Spinal cord (tissue), 10 donors: ENCODE measurements around the gene TCF7L2. TPM values are rescaled to one million over a fixed set of nuclear protein-coding genes. Genes with fewer than 3 reads are reported as not detected.
A peak's percentile ranks its signal among the peaks of the same experiment; 100 is the strongest.

Experiments used
- DNase-seq, 6 donors: peaks; one replicate each; pipeline versions ENCODE4 v3.0.0 to v3.0.0-alpha.2; 2013 to 2015; ENCODE audit warnings: low spot score in 6 of 6, low read depth in 4 of 6
- H3K27ac ChIP-seq: one replicate; pipeline ENCODE4 v1.5.1; 2013; ENCODE audit warnings: low read depth, low read length, control low read depth
- H3K27me3 ChIP-seq: one replicate; pipeline ENCODE4 v1.6.1; 2013; ENCODE audit warnings: low read length; ENCODE audit not compliant: control insufficient read depth, insufficient read depth
- H3K36me3 ChIP-seq: one replicate; pipeline ENCODE4 v1.6.1; 2013; ENCODE audit warnings: low read length; ENCODE audit not compliant: control insufficient read depth, insufficient read depth
- H3K4me1 ChIP-seq: one replicate; pipeline ENCODE4 v1.6.1; 2013; ENCODE audit warnings: low read length; ENCODE audit not compliant: control insufficient read depth, insufficient read depth
- H3K4me3 ChIP-seq: one replicate; pipeline ENCODE4 v1.5.1; 2013; ENCODE audit warnings: low read depth, low read length, control low read depth
- H3K9me3 ChIP-seq: one replicate; pipeline ENCODE4 v1.6.1; 2013; ENCODE audit warnings: low read length; ENCODE audit not compliant: control insufficient read depth, insufficient read depth
- WGBS: methylation state at CpG from one replicate; pipeline ENCODE4 v1.1.5; 2013; ENCODE audit warnings: missing lambda C conversion rate; ENCODE audit not compliant: insufficient coverage; 5-methylcytosine and 5-hydroxymethylcytosine counted together
- polyA plus RNA-seq, 2 donors: library from polyadenylated mRNA; unstranded; fragments of 120-200 nt; gene quantifications; one replicate each; pipeline ENCODE4 v1.2.1, GENCODE V29; 2013; ENCODE audit not compliant: insufficient read length in 2 of 2
- total RNA-seq, 2 donors: library from RNA; depleted of rRNA in 1 of 2; stranded (reverse); fragments of 120-200 nt in 1 of 2; fragments of >200 nt in 1 of 2; gene quantifications; one replicate each; pipeline versions ENCODE4 v1.2.3 to v1.2.4, GENCODE V29; 2013 to 2014
- donor health status: healthy.

The TCF7L2 gene
- total and polyA plus RNA-seq, 4 donors = 12.9 to 75.5 (median 36.6) TPM

- Histone ChIP-seq H3K27me3 (no peaks in the 10 kb centered on the region), H3K36me3 (no peaks in the 10 kb centered on the region), H3K9me3 (no peaks in the 10 kb centered on the region), H3K27ac (no peak overlapping the region), H3K4me3 (no peak overlapping the region), H3K4me1 (peaks cover 47% of the 10 kb centered on the region)
- no CpG with 5 or more reads among the region's 5 CpGs for WGBS
- DNase-seq = no peak
These were observed 106.0 kb downstream of the TCF7L2 start for GRCh38 chr10:113056030-113056429.

GRCh38 chr10:113056441-113057021, 106.5 kb downstream of the TCF7L2 start:
- H3K4me1 ChIP-seq = peaks cover 52% of the 10 kb centered on the region
- WGBS = 78% methylated on average over 4 of the region's 10 CpGs
- DNase-seq = no peak
- no peak overlapping the region for H3K4me3 ChIP-seq
- H3K27me3 ChIP-seq = no peaks in the 10 kb centered on the region
- H3K27ac ChIP-seq = no peak overlapping the region
- no peaks in the 10 kb centered on the region for H3K36me3 ChIP-seq
- H3K9me3 ChIP-seq = no peaks in the 10 kb centered on the region

GRCh38 chr10:113057948-113058522, 108.0 kb downstream of the TCF7L2 start:
- no peaks in the 10 kb centered on the region for H3K9me3 ChIP-seq
- peaks cover 51% of the 10 kb centered on the region for H3K4me1 ChIP-seq
- H3K27ac ChIP-seq = peak overlapping the region; percentile 80
- H3K36me3 ChIP-seq = no peaks in the 10 kb centered on the region
- WGBS = 21% methylated on average over 5 of the region's 6 CpGs
- peak in 3 of 6 donors; percentile 32 to 77 (median 64) for DNase-seq
- no peaks in the 10 kb centered on the region for H3K27me3 ChIP-seq
- no peak overlapping the region for H3K4me3 ChIP-seq

- peaks cover 53% of the 10 kb centered on the region for H3K4me1 ChIP-seq
- no peaks in the 10 kb centered on the region for H3K9me3 ChIP-seq
- peak overlapping the region; percentile 80 for H3K27ac ChIP-seq
- peak in 2 of 6 donors; percentile 67 to 82 for DNase-seq
- 12% methylated on average over 12 of the region's 19 CpGs for WGBS
- no peaks in the 10 kb centered on the region for H3K27me3 ChIP-seq
- peak overlapping the region; percentile 10 for H3K4me3 ChIP-seq
- H3K36me3 ChIP-seq = no peaks in the 10 kb centered on the region
These were observed 108.7 kb downstream of the TCF7L2 start for GRCh38 chr10:113058523-113059370.

GRCh38 chr10:113059371-113059780, 109.3 kb downstream of the TCF7L2 start:
- peak overlapping the region; percentile 80 for H3K27ac ChIP-seq

GRCh38 chr10:113060201-113061053, 110.4 kb downstream of the TCF7L2 start:
- DNase-seq = no peak
- 48% methylated on average over 11 of the region's 15 CpGs for WGBS

More at GRCh38 chr10:113059371-113059780, 109.3 kb downstream of the TCF7L2 start:
- peak in 4 of 6 donors; percentile 48 to 85 (median 73) for DNase-seq
- WGBS = 4% methylated on average over 7 of the region's 8 CpGs
- H3K4me1 ChIP-seq = peaks cover 51% of the 10 kb centered on the region
- H3K9me3 ChIP-seq = no peaks in the 10 kb centered on the region
- H3K4me3 ChIP-seq = peak overlapping the region; percentile 10
- H3K27me3 ChIP-seq = no peaks in the 10 kb centered on the region
- no peaks in the 10 kb centered on the region for H3K36me3 ChIP-seq

GRCh38 chr10:113061054-113061430, 111.0 kb downstream of the TCF7L2 start:
- peak overlapping the region; percentile 80 for H3K27ac ChIP-seq
- H3K4me3 ChIP-seq = no peak overlapping the region
- no peaks in the 10 kb centered on the region for H3K27me3 ChIP-seq
- no peak for DNase-seq
- H3K4me1 ChIP-seq = peaks cover 51% of the 10 kb centered on the region
- no peaks in the 10 kb centered on the region for H3K9me3 ChIP-seq
- H3K36me3 ChIP-seq = no peaks in the 10 kb centered on the region
- WGBS = 49% methylated on average over 4 of the region's 7 CpGs

More at GRCh38 chr10:113060201-113061053, 110.4 kb downstream of the TCF7L2 start:
- peak overlapping the region; percentile 80 for H3K27ac ChIP-seq
- H3K36me3 ChIP-seq = no peaks in the 10 kb centered on the region
- H3K4me1 ChIP-seq = peaks cover 51% of the 10 kb centered on the region
- no peak overlapping the region for H3K4me3 ChIP-seq
- no peaks in the 10 kb centered on the region for H3K27me3 ChIP-seq
- H3K9me3 ChIP-seq = no peaks in the 10 kb centered on the region

GRCh38 chr10:113061557-113061956, 111.5 kb downstream of the TCF7L2 start:
- Histone ChIP-seq H3K4me1 (peaks cover 50% of the 10 kb centered on the region), H3K36me3 (no peaks in the 10 kb centered on the region), H3K9me3 (no peaks in the 10 kb centered on the region), H3K27me3 (no peaks in the 10 kb centered on the region), H3K4me3 (no peak overlapping the region), H3K27ac (peak overlapping the region; percentile 80)
- WGBS = 54% methylated on average over 6 of the region's 10 CpGs
- no peak for DNase-seq
